Prostate gland (tissue), 2 donors: ENCODE results near the gene STUM. TPM values are rescaled to one million over a fixed set of nuclear protein-coding genes. Genes with fewer than 3 reads are reported as not detected.

Experiments
- DNase-seq: peaks from one replicate; pipeline ENCODE4 v3.0.0-alpha.2; 2019; ENCODE audit warnings: low spot score
- H3K27ac ChIP-seq, 2 donors: fragments of 200-600 bp; sonication (generic); 2 replicates each; pipeline ENCODE4 v1.5.1; 2017 to 2019
- H3K27me3 ChIP-seq: fragments of 200-600 bp; sonication (generic); replicated peaks from 2 replicates; pipeline ENCODE4 v1.5.1; 2019; ENCODE audit not compliant: insufficient read depth
- H3K36me3 ChIP-seq, 2 donors: fragments of 200-600 bp; sonication (generic); 1 replicate in 1 of 2; 2 replicates in 1 of 2; pipeline versions ENCODE4 v1.5.1 to v1.8.1; 2017 to 2019
- H3K4me1 ChIP-seq: fragments of 200-600 bp; sonication (generic); replicated peaks from 2 replicates; pipeline ENCODE4 v1.5.1; 2019
- H3K4me3 ChIP-seq, 2 donors: fragments of 200-600 bp; sonication (generic); 2 replicates each; pipeline ENCODE4 v1.5.1; 2017 to 2019
- H3K9me3 ChIP-seq: fragments of 200-600 bp; sonication (generic); 2 replicates; pipeline ENCODE4 v1.5.1; 2017
- POLR2A ChIP-seq: fragments of 450-650 bp; IDR thresholded peaks from one replicate; pipeline ENCODE4 v1.6.1; 2016; ENCODE audit warnings: antibody characterized with exemption, mild to moderate bottlenecking
- POLR2AphosphoS5 ChIP-seq: sonication (generic); formaldehyde crosslinking; IDR thresholded peaks from one replicate; pipeline ENCODE4 v1.6.1; 2017; ENCODE audit warnings: antibody characterized with exemption
- WGBS: methylation state at CpG from one replicate; pipeline ENCODE4 v1.1.5; 2018; 5-methylcytosine and 5-hydroxymethylcytosine counted together
- intact Hi-C: fragments of 100-400 bp; cut with DNase I; formaldehyde crosslinking; loops from one replicate; pipeline ENCODE4 v1.14.2; 2022
- total RNA-seq, 2 donors: library from RNA; depleted of rRNA; stranded (reverse); fragments of >200 nt; gene quantifications; one replicate each; pipeline ENCODE4 v1.1.0, GENCODE V29; 2016
- TF ChIP-seq, protein P1 (sequence below), 4 experiments: fragments of 200-600 bp in 2 of 4; fragments of 450-650 bp in 2 of 4; sonication (generic) in 2 of 4; IDR thresholded peaks; 1 replicate in 3 of 4; 2 replicates in 1 of 4; pipeline ENCODE4 v1.5.1; 2016 to 2019; ENCODE audit warnings: antibody characterized with exemption in 4 of 4, mild to moderate bottlenecking in 2 of 4, moderate library complexity in 2 of 4

STUM gene
- total RNA-seq, 2 donors from 2014 or later = 1.9 to 4.3 TPM

GRCh38 chr1:226643611-226644540 is 95.3 kb downstream of the STUM start:
- WGBS = 72% methylated on average over 17 of the region's 18 CpGs
- H3K9me3 ChIP-seq = no peaks in the 10 kb centered on the region
- intact Hi-C loops = no loop called here
- no peak overlapping the region for H3K27ac ChIP-seq
- no peak overlapping the region for H3K4me3 ChIP-seq
- H3K4me1 ChIP-seq = peaks cover 16% of the 10 kb centered on the region
- no peak for DNase-seq
- peaks cover 5 to 15% of the 10 kb centered on the region in 2 donors for H3K36me3 ChIP-seq
- TF ChIP-seq POLR2AphosphoS5 = no peak
- TF ChIP-seq POLR2A = no peak
- TF ChIP-seq, protein P1, sequence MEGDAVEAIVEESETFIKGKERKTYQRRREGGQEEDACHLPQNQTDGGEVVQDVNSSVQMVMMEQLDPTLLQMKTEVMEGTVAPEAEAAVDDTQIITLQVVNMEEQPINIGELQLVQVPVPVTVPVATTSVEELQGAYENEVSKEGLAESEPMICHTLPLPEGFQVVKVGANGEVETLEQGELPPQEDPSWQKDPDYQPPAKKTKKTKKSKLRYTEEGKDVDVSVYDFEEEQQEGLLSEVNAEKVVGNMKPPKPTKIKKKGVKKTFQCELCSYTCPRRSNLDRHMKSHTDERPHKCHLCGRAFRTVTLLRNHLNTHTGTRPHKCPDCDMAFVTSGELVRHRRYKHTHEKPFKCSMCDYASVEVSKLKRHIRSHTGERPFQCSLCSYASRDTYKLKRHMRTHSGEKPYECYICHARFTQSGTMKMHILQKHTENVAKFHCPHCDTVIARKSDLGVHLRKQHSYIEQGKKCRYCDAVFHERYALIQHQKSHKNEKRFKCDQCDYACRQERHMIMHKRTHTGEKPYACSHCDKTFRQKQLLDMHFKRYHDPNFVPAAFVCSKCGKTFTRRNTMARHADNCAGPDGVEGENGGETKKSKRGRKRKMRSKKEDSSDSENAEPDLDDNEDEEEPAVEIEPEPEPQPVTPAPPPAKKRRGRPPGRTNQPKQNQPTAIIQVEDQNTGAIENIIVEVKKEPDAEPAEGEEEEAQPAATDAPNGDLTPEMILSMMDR (IDR thresholded peaks at IDR 0.05) = no peak
- no peaks in the 10 kb centered on the region for H3K27me3 ChIP-seq

GRCh38 chr1:226644541-226645176 is 96.1 kb downstream of the STUM start:
- Histone ChIP-seq H3K9me3 (no peaks in the 10 kb centered on the region), H3K27me3 (no peaks in the 10 kb centered on the region), H3K36me3 (peaks cover 3 to 15% of the 10 kb centered on the region in 2 donors), H3K4me3 (no peak overlapping the region), H3K27ac (peak overlapping the region in 1 of 2 donors; percentile 63), H3K4me1 (peaks cover 16% of the 10 kb centered on the region)
- TF ChIP-seq, protein P1 (IDR thresholded peaks at IDR 0.05) = no peak
- TF ChIP-seq POLR2AphosphoS5 (no peak), POLR2A (no peak)
- no peak for DNase-seq
- 83% methylated on average over 10 of the region's 10 CpGs for WGBS
- intact Hi-C loops = no loop called here

- no peak for DNase-seq
- intact Hi-C loops = no loop called here
- TF ChIP-seq POLR2A = no peak
- TF ChIP-seq, protein P1 (IDR thresholded peaks at IDR 0.05) = no peak
- TF ChIP-seq POLR2AphosphoS5 = no peak
- 80% methylated on average over 10 of the region's 10 CpGs for WGBS
- Histone ChIP-seq H3K4me1 (peaks cover 16% of the 10 kb centered on the region), H3K27me3 (no peaks in the 10 kb centered on the region), H3K27ac (peak overlapping the region; percentile 51 to 63), H3K9me3 (no peaks in the 10 kb centered on the region), H3K4me3 (no peak overlapping the region), H3K36me3 (peaks cover 3 to 15% of the 10 kb centered on the region in 2 donors)
Observed at GRCh38 chr1:226645279-226645976, 96.9 kb downstream of the STUM start.

DNA sequence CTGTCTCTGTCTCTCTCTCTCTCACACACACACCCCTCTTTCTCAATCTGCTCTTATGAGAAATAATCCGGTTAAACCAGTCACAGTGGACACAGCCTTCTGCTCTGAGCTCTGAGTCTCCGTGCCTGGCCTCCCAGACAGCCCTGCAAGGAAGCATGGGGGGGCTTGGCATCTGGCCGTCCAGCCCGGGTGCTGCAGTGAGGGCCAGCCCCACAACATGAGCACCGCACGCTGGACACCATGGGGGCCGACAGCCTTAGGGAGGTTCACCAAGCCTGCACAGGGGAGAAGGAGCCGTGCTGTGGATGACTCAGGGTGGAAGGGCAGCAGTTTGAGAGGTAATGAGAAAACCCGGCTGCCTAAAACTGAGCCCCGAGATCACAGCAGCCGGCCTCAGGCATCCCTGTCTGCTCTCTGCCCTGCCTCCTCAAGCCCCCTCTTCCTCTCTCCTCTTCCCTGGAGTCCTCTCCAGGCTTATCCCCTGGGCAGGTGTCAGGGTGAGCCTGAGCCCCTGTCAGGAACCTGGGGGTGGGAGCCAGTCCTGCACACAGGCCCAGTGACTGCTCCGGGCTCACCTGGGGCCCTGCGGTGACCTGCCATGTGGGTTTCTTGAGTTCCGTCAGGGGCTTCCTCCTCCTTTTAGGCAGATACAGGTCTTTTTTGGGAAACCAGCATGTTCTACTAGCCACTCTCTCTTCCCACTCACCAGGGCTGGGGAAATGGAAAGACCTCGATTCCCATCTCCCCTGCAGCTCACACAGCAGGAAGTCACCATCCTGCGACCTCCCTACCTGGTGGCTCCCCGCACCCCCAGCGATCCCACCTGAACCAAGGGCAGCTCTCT is 97.7 kb downstream of the STUM start:
- H3K9me3 ChIP-seq = no peaks in the 10 kb centered on the region
- peaks cover 16% of the 10 kb centered on the region for H3K4me1 ChIP-seq
- peak; percentile 43 for DNase-seq
- H3K4me3 ChIP-seq = no peak overlapping the region
- H3K27ac ChIP-seq = peak overlapping the region; percentile 51 to 63
- WGBS = 66% methylated on average over 18 of the region's 18 CpGs
- intact Hi-C loops = no loop called here
- no peaks in the 10 kb centered on the region for H3K27me3 ChIP-seq
- TF ChIP-seq POLR2AphosphoS5 (peak; percentile 68), POLR2A (no peak)
- TF ChIP-seq, protein P1 (IDR thresholded peaks at IDR 0.05) = no peak
- H3K36me3 ChIP-seq = peaks cover 3 to 15% of the 10 kb centered on the region in 2 donors
